CD8-positive, alpha-beta memory T cell (primary cell): ENCODE results near the gene FGF7. TPM values are rescaled to one million over a fixed set of nuclear protein-coding genes. Genes with fewer than 3 reads are reported as not detected.
"Not testable (repeated sequence)": the region's sequence is repeated elsewhere in the genome, so short reads cannot be mapped to it uniquely, and the experiment has no call there.

Source experiments
- CTCF ChIA-PET: fragments of 350-600 bp; sonication (Branson Sonifier 250); formaldehyde crosslinking; loops from one replicate; lab custom pipeline; 2021; ENCODE audit warnings: antibody characterized with exemption; lab: Charles Lee
- POLR2A ChIA-PET: fragments of 350-600 bp; sonication (Branson Sonifier 250); formaldehyde crosslinking; loops from one replicate; lab custom pipeline; 2021; ENCODE audit warnings: antibody characterized with exemption; lab: Charles Lee
- DNase-seq, 5 donors: peaks; one replicate each; pipeline versions ENCODE4 v3.0.0 to v3.0.0-alpha.2; 2020 to 2022; ENCODE audit warnings: mixed read lengths in 1 of 5
- H3K27ac ChIP-seq: one replicate; pipeline ENCODE4 v1.7.0; 2013; ENCODE audit warnings: low read depth, mild to moderate bottlenecking, low read length, moderate library complexity
- H3K27me3 ChIP-seq: 2 replicates; pipeline ENCODE4 v1.7.0; 2013; ENCODE audit warnings: low read length, mild to moderate bottlenecking; ENCODE audit not compliant: insufficient read depth, poor library complexity, severe bottlenecking
- H3K36me3 ChIP-seq: 2 replicates; pipeline ENCODE4 v1.7.0; 2013; ENCODE audit warnings: mild to moderate bottlenecking, low read length, moderate library complexity; ENCODE audit not compliant: insufficient read depth
- H3K4me1 ChIP-seq: 2 replicates; pipeline ENCODE4 v1.7.0; 2013; ENCODE audit warnings: mild to moderate bottlenecking, low read length, moderate library complexity; ENCODE audit not compliant: insufficient read depth
- H3K4me3 ChIP-seq: 2 replicates; pipeline ENCODE4 v1.7.0; 2013; ENCODE audit warnings: mild to moderate bottlenecking, low read length
- H3K9me3 ChIP-seq: 2 replicates; pipeline ENCODE4 v1.7.0; 2013; ENCODE audit warnings: mild to moderate bottlenecking, low read length
- H3K27ac Mint-ChIP-seq, 8 donors: one replicate each; pipeline ENCODE4 v1.8.0; 2020 to 2021; ENCODE audit warnings: mixed read lengths in 8 of 8, mild to moderate bottlenecking in 6 of 8, inconsistent platforms in 3 of 8, moderate library complexity in 3 of 8
- H3K27me3 Mint-ChIP-seq, 2 donors: one replicate each; pipeline ENCODE4 v1.8.0; 2020 to 2021; ENCODE audit warnings: mixed read lengths in 2 of 2, mild to moderate bottlenecking in 1 of 2, moderate library complexity in 1 of 2
- H3K36me3 Mint-ChIP-seq, 3 donors: one replicate each; pipeline ENCODE4 v1.8.0; 2020 to 2021; ENCODE audit warnings: mixed read lengths in 3 of 3, inconsistent platforms in 1 of 3, mild to moderate bottlenecking in 1 of 3
- H3K4me1 Mint-ChIP-seq, 3 donors: one replicate each; pipeline ENCODE4 v1.8.0; 2020 to 2021; ENCODE audit warnings: mixed read lengths in 3 of 3, inconsistent platforms in 1 of 3, mild to moderate bottlenecking in 1 of 3
- H3K4me3 Mint-ChIP-seq, 7 donors: one replicate each; pipeline ENCODE4 v1.8.0; 2020 to 2021; ENCODE audit warnings: mixed read lengths in 7 of 7, mild to moderate bottlenecking in 6 of 7, moderate library complexity in 4 of 7, inconsistent platforms in 2 of 7
- H3K9me3 Mint-ChIP-seq, 5 donors: one replicate each; pipeline ENCODE4 v1.8.0; 2020 to 2022; ENCODE audit warnings: mixed read lengths in 5 of 5, mild to moderate bottlenecking in 3 of 5, moderate library complexity in 2 of 5, inconsistent platforms in 1 of 5
- polyA plus RNA-seq: library from polyadenylated mRNA; unstranded; fragments of 300-500 nt; fragmentation: Illumina TruSeq; gene quantifications from one replicate; pipeline ENCODE4 v1.2.3, GENCODE V29; 2021
- total RNA-seq, 2 experiments: library from RNA; stranded (reverse); gene quantifications; one replicate each; pipeline ENCODE4 v1.2.3, GENCODE V29; 2021

FGF7 gene
- total and polyA plus RNA-seq, 3 experiments from 2014 or later, result not detected

- DNase-seq, H3K27me3 ChIP-seq, H3K27ac Mint-ChIP-seq, H3K4me1 Mint-ChIP-seq, H3K27ac ChIP-seq, H3K4me1 ChIP-seq, H3K4me3 ChIP-seq, CTCF ChIA-PET, H3K9me3 ChIP-seq, H3K27me3 Mint-ChIP-seq, H3K36me3 ChIP-seq, H3K4me3 Mint-ChIP-seq, H3K36me3 Mint-ChIP-seq, POLR2A ChIA-PET, H3K9me3 Mint-ChIP-seq: not testable (repeated sequence)
Observed at GRCh38 chr15:49478982-49479381, 55.9 kb downstream of the FGF7 start.

GRCh38 chr15:49485401-49485800 lies 62.4 kb downstream of the FGF7 start:
- H3K27me3 ChIP-seq, H3K4me3 Mint-ChIP-seq, H3K4me1 Mint-ChIP-seq, H3K36me3 Mint-ChIP-seq, CTCF ChIA-PET, H3K9me3 ChIP-seq, H3K4me1 ChIP-seq, H3K27me3 Mint-ChIP-seq, POLR2A ChIA-PET, H3K4me3 ChIP-seq, H3K27ac ChIP-seq, DNase-seq, H3K36me3 ChIP-seq, H3K9me3 Mint-ChIP-seq: not testable (repeated sequence)
- peak overlapping the region in 1 of 8 donors; percentile 50 for H3K27ac Mint-ChIP-seq

GRCh38 chr15:49490966-49491365 lies 67.9 kb downstream of the FGF7 start:
- no peaks in the 10 kb centered on the region for H3K27me3 ChIP-seq
- POLR2A ChIA-PET, result no interaction called here
- DNase-seq, result no peak
- H3K4me1 ChIP-seq, result no peaks in the 10 kb centered on the region
- no peak overlapping the region for H3K4me3 ChIP-seq
- Mint-ChIP-seq H3K36me3 (no peaks in the 10 kb centered on the region), H3K27me3 (no peaks in the 10 kb centered on the region), H3K27ac (no peak overlapping the region), H3K4me3 (no peak overlapping the region), H3K9me3 (no peaks in the 10 kb centered on the region), H3K4me1 (no peaks in the 10 kb centered on the region)
- H3K36me3 ChIP-seq, result no peaks in the 10 kb centered on the region
- no peak overlapping the region for H3K27ac ChIP-seq
- no peaks in the 10 kb centered on the region for H3K9me3 ChIP-seq
- CTCF ChIA-PET, result no interaction called here

GRCh38 chr15:49492151-49492550 lies 69.1 kb downstream of the FGF7 start:
- CTCF ChIA-PET, result no interaction called here
- POLR2A ChIA-PET, result no interaction called here
- H3K27me3 Mint-ChIP-seq, result no peaks in the 10 kb centered on the region
- H3K4me3 Mint-ChIP-seq, result no peak overlapping the region
- no peak for DNase-seq
- no peaks in the 10 kb centered on the region for H3K36me3 Mint-ChIP-seq
- no peaks in the 10 kb centered on the region for H3K4me1 Mint-ChIP-seq
- Histone ChIP-seq H3K27me3 (no peaks in the 10 kb centered on the region), H3K9me3 (no peaks in the 10 kb centered on the region), H3K27ac (no peak overlapping the region), H3K4me3 (no peak overlapping the region), H3K4me1 (no peaks in the 10 kb centered on the region), H3K36me3 (no peaks in the 10 kb centered on the region)
- no peaks in the 10 kb centered on the region for H3K9me3 Mint-ChIP-seq
- no peak overlapping the region for H3K27ac Mint-ChIP-seq

GRCh38 chr15:49492830-49493229 lies 69.8 kb downstream of the FGF7 start:
- H3K36me3 ChIP-seq, result no peaks in the 10 kb centered on the region
- H3K27ac ChIP-seq, result no peak overlapping the region
- no peak for DNase-seq
- no peaks in the 10 kb centered on the region for H3K27me3 ChIP-seq
- no peaks in the 10 kb centered on the region for H3K9me3 ChIP-seq
- H3K4me1 Mint-ChIP-seq, result no peaks in the 10 kb centered on the region
- no peaks in the 10 kb centered on the region for H3K4me1 ChIP-seq
- no peaks in the 10 kb centered on the region for H3K36me3 Mint-ChIP-seq
- H3K4me3 ChIP-seq, result no peak overlapping the region
- H3K4me3 Mint-ChIP-seq, result no peak overlapping the region
- CTCF ChIA-PET, result no interaction called here
- H3K27ac Mint-ChIP-seq, result no peak overlapping the region
- H3K9me3 Mint-ChIP-seq, result no peaks in the 10 kb centered on the region
- POLR2A ChIA-PET, result no interaction called here
- no peaks in the 10 kb centered on the region for H3K27me3 Mint-ChIP-seq

GRCh38 chr15:49494842-49495241 lies 71.8 kb downstream of the FGF7 start:
- Histone ChIP-seq H3K4me3 (no peak overlapping the region), H3K4me1 (no peaks in the 10 kb centered on the region), H3K9me3 (no peaks in the 10 kb centered on the region), H3K27me3 (no peaks in the 10 kb centered on the region), H3K36me3 (no peaks in the 10 kb centered on the region), H3K27ac (no peak overlapping the region)
- no peak for DNase-seq
- Mint-ChIP-seq H3K4me1 (no peaks in the 10 kb centered on the region), H3K36me3 (no peaks in the 10 kb centered on the region), H3K27me3 (no peaks in the 10 kb centered on the region), H3K9me3 (peaks cover 0 to 1% (median 0%) of the 10 kb centered on the region in 5 donors), H3K27ac (no peak overlapping the region), H3K4me3 (no peak overlapping the region)
- ChIA-PET CTCF (no interaction called here), POLR2A (no interaction called here)

- CTCF ChIA-PET, result no interaction called here
- no peaks in the 10 kb centered on the region for H3K36me3 Mint-ChIP-seq
Observed at GRCh38 chr15:49495993-49496753, 73.1 kb downstream of the FGF7 start.

GRCh38 chr15:49501586-49501985 lies 78.5 kb downstream of the FGF7 start:
- CTCF ChIA-PET, result no interaction called here
- Histone ChIP-seq H3K4me1 (no peaks in the 10 kb centered on the region), H3K36me3 (no peaks in the 10 kb centered on the region), H3K9me3 (no peaks in the 10 kb centered on the region), H3K27me3 (no peaks in the 10 kb centered on the region), H3K4me3 (no peak overlapping the region), H3K27ac (no peak overlapping the region)
- Mint-ChIP-seq H3K9me3 (peaks cover 0 to 12% (median 9%) of the 10 kb centered on the region in 5 donors), H3K4me1 (no peaks in the 10 kb centered on the region), H3K27ac (no peak overlapping the region), H3K4me3 (no peak overlapping the region), H3K27me3 (peaks cover 0 to 6% of the 10 kb centered on the region in 2 donors), H3K36me3 (peaks cover 0 to 2% (median 0%) of the 10 kb centered on the region in 3 donors)
- POLR2A ChIA-PET, result no interaction called here
- no peak for DNase-seq

More at GRCh38 chr15:49495993-49496753, 73.1 kb downstream of the FGF7 start:
- no peak overlapping the region for H3K4me3 ChIP-seq
- DNase-seq, result no peak
- no peak overlapping the region for H3K27ac ChIP-seq
- H3K27me3 ChIP-seq, result no peaks in the 10 kb centered on the region
- H3K4me3 Mint-ChIP-seq, result no peak overlapping the region
- no peaks in the 10 kb centered on the region for H3K36me3 ChIP-seq
- POLR2A ChIA-PET, result no interaction called here
- no peak overlapping the region for H3K27ac Mint-ChIP-seq
- H3K9me3 ChIP-seq, result no peaks in the 10 kb centered on the region
- H3K4me1 Mint-ChIP-seq, result no peaks in the 10 kb centered on the region
- no peaks in the 10 kb centered on the region for H3K27me3 Mint-ChIP-seq
- no peaks in the 10 kb centered on the region for H3K4me1 ChIP-seq
- peaks cover 0 to 4% (median 0%) of the 10 kb centered on the region in 5 donors for H3K9me3 Mint-ChIP-seq
